HG03135 (cell line): ENCODE results near the gene MED13L.

Experiments
- ATAC-seq: cut with Tn5 transposase; IDR thresholded peaks from one replicate; pipeline ENCODE4 v1.9.1; 2021; ENCODE audit warnings: mild to moderate bottlenecking, moderate library complexity; ENCODE audit not compliant: unreplicated experiment

The MED13L gene

DNA sequence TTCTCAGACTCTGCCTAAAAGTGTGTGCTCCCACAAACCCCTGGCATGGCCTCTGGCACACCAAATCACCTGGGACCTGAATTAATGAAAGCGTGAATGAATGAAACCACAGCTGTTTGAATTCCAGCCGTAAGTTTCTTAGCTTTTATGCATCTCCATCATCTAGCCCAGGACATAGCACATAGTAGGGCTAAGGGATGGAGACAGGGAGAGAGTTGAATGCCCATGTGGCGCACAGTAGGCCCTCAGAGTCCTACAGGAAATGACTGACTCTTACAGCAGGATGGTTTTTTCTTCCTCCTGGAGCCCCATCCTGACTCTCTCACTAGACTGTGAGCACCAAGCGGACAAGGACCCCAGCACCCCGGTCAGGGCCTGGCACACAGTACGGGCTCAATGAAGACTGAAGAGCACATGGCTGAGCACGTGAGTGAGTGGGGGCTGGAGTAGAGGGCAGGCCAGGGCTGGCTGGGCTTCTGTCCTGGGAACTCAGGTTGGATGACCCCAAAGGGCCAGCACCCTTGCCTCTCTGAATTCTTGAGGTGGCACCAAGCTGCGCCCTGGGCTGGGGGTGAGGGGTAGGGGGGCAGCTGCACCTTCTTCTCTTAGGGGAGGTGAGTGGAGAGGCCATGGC is 351.3 kb downstream of the MED13L start:
- no peak for ATAC-seq

DNA sequence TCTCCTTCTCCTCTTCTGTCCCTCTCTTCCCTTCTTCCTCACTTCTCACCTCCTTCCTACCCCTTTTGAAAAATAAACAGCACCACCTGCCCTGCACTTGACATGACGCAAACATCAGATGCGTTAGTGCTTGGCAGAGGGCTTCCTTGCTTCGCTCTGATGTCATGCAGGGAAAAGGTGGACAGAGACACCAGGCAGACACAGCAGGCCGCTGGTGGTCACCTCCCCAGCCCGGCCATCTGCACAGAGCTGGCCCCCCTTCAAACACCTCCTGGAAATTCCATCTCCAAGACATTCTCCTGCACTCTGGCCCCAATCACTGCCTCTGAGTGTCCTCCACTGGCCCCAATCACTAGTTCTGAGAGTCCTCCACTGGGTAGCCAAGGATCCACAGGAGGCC is 353.6 kb downstream of the MED13L start:
- ATAC-seq = no peak

DNA sequence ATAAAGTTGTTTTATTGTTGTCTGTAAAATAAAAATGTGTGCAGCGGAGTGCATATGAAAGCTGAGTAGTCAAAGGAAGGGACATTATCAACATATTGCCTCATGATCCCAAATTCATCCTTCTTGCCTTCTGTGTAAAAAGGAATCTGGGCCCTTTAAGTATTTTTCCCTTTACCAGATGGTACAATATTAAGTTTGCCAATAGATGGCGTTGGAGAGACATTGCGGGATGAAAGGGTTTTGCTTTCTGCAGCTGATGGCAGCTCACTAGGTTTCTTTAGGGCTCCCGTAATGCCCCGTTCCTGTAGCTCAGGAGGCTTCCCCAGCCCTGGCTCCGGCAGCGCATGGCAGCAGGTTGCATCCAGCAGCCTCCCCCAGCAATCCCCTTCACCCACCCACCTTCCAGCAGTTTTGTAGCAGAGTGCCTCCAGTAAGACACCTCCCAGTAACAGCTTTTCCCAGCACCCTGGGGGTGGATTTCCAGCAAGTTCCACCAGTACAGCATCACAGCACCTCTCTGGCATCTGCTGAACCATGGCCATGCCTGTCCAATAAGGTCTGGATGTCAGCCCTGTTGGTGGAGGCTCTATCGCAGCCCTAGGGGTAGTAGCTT is 354.4 kb downstream of the MED13L start:
- ATAC-seq = no peak

DNA sequence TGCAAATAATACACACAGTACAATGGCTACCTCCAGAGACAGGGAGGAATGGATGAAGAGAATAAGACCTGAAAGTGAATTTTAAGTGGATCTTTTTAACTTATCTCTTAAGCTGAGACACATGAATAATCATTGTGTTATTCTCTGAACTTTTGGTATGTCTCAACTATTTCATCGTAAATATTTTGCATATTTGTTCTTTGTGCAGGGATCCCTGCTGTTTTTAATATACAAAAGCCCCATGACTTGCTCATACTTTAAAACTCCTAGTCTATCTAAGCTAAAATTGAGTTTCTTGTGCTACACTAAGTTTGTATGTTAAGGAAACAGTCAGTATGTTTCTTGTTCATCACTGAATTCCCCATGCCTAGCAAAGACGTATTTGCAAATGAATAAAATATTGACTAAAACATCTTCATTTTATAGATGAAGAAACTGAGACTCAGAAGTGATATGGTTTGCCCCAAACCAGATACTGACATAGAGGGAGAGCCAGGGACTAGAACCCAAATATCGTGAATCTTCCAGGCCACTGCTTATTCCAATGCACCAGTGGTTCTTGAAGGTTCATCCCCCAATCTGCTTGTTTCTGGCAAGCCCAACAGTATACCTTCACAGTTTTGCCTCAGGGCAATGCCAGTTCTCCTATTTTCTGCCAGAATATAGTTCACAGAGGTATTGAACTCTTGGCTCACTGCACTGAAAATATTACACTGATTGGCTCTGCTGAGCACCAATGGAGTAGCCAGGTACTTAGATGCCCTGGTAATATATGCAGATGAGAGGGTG is 356.9 kb downstream of the MED13L start:
- ATAC-seq = no peak

DNA sequence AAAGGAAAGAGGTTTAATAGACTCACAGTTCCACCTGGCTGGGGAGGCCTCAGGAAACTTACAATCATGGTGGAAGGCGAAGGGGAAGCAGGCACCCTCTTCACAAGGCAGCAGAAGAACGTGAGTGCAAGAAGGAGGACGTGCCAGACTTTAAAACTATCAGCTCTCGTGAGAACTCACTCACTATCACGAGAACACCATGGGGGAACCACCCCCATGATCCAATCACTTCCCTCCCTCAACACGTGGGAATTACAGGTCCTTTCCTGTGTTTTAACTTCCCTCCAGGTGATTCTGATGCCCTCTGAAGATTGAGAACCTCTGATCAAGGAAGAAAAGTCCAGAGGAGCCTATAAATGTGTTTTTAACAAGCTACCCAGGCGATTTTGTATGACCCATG is 358.7 kb downstream of the MED13L start:
- no peak for ATAC-seq

DNA sequence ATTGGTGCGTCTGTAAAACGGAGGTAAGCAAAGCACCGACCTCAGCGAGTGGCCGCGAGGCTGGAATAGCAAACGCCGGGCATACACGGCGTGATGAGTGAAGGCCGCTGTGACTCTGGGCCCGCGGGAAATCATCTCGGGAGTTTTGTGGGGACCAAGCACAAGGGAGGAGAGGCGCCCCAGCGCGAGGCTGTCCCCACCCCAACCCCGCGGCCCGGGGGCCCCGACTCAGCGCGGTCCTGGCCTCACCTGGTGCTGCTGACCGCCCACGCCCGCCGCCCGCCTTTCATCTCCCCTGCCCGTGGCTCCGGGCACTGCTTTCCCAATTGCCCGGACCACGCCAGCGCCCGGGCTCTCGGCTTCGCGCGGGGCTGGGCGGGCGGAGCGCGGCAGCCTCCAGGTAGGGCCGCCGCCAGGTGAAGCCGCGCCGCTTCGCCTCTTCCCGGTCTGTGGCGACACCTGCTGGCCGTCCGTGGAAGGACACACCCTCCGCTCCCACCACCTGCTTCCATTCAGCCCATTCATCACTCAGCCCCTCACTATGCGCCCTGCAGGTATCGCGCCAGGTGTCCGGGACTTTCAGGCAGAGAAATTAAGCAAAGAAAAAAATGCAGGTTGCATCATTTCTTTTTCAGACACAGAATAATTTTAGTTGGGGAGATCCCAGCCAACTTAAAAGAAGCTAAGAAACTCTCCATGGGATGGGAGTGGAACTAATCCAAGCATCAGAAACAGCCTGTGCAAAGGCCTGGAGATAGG is 360.4 kb downstream of the MED13L start:
- peak; percentile 76 for ATAC-seq

DNA sequence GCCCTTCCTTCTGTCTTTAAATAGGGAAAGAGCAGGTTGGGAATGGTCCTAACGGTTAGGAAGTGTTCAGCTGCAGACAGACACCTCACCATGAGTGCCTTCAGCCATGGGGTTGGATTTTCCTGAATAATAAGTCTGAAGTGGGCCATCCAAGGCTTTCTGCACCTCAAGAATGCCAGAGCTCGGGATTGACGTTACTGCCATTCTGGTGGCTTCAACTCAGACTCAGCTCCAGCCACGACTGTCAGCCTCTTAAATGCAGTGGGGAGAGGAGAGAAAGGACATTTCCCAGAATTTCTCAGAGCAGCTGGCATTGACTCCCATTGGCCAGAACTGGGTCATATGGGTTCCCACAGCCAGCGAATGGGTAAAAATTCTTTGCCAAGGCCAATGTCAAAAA is 363.4 kb downstream of the MED13L start:
- ATAC-seq = no peak

DNA sequence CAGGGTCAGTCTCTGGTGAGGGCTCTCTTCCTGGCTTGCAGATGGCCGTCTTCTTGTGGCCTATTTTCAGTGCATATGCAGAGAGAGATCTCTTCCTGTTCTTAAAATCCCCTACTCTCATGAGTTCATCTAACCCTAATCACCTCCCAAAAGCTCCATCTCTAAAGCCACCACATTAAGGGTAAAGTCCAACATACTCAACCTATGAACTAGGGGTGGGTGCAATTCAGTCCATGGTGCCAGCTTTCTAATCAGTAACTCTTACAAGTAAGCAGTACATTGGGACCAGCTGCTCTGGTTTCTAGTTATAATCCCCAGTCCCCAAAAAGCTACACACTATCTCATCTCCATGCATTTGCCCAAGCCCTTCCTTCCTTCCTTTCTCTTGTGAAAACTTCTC is 365.1 kb downstream of the MED13L start:
- ATAC-seq = no peak

DNA sequence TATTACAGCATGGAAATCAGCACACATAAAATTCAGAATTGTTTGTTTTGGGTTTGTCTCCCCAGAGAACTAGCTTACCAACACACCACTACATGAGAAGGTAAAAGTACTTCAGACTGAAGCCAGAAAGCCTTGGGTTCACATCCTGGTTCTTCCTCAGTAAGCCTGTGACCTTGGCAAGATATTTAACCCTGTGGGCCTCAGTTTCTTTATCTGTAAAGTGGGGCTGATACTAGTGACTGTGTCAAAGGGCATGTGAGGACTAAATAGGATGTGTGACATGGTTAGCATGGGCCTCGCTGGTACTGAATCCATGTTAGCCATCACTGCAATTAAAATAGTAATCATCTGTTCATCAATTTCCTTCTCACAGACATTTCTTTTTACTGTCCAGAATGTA is 366.1 kb downstream of the MED13L start:
- no peak for ATAC-seq

DNA sequence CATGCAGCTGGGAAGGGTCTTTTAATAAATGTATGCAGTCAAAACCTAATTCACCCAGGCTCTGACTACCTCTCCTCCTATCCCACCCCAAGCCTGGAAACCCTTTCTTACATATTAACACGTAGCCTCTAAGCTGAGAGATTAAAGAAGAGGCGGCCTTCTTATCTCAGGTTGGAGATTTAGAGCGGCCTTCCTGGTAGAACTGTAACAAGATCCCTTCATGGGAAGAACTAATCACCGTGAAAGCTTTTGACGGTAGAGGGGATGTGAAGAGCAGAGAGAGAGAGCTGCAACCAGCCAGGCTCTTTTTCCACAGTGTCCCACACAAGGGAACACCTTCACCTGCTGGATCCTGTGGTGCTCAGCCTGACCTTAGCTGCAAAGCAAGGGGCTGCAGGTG is 367.4 kb downstream of the MED13L start:
- no peak for ATAC-seq
